IMR-90 (cell line): ENCODE results near the gene CUX1. TPM values are rescaled to one million over a fixed set of nuclear protein-coding genes. Genes with fewer than 3 reads are reported as not detected.
"Not testable (repeated sequence)": the region's sequence is repeated elsewhere in the genome, so short reads cannot be mapped to it uniquely, and the experiment has no call there.

Experiments used
- ATAC-seq: fragments of 200-7000 bp; cut with Tn5 transposase; 2 replicates; pipeline ENCODE4 v1.9.1; 2020; ENCODE audit warnings: low read depth, mild to moderate bottlenecking, moderate library complexity
- BruUV-seq: library from RNA; stranded (reverse); fragments of 400-500 nt; replicated peaks from 2 replicates; lab custom pipeline; 2021; lab: Mats Ljungman, UMichigan
- CTCF ChIA-PET: fragments of 300-600 bp; formaldehyde crosslinking; extraction: SDS; loops from one replicate; lab custom pipeline; 2021; ENCODE audit warnings: antibody characterized with exemption; lab: Yijun Ruan, JAX
- POLR2A ChIA-PET: fragments of 300-600 bp; sonication (Branson Sonifier 250); formaldehyde crosslinking; loops from one replicate; lab custom pipeline; 2022; ENCODE audit warnings: antibody characterized with exemption; ENCODE audit not compliant: unreplicated experiment; lab: Charles Lee
- DNase-seq: peaks from one replicate; pipeline ENCODE4 v3.0.0; 2013
- H2AFZ ChIP-seq: replicated peaks from 2 replicates; pipeline ENCODE3; 2013; ENCODE audit warnings: low read length, mild to moderate bottlenecking; ENCODE audit not compliant: poor library complexity
- H2AK5ac ChIP-seq: 2 replicates; pipeline ENCODE4 v1.6.1; 2013; ENCODE audit warnings: low read depth, low read length, inconsistent platforms
- H2AK9ac ChIP-seq: replicated peaks from 2 replicates; pipeline ENCODE3; 2013; ENCODE audit warnings: mild to moderate bottlenecking, low read depth, low read length, moderate library complexity; ENCODE audit not compliant: poor library complexity
- H2BK120ac ChIP-seq: 2 replicates; pipeline ENCODE4 v1.6.1; 2013; ENCODE audit warnings: low read depth, low read length, inconsistent platforms
- H2BK15ac ChIP-seq: 3 replicates; pipeline ENCODE4 v1.6.1; 2013; ENCODE audit warnings: low read depth, low read length, inconsistent platforms
- H2BK20ac ChIP-seq: 2 replicates; pipeline ENCODE4 v1.6.1; 2013; ENCODE audit warnings: low read depth, mild to moderate bottlenecking, inconsistent platforms, low read length, moderate library complexity
- H2BK5ac ChIP-seq: 2 replicates; pipeline ENCODE4 v1.6.1; 2013; ENCODE audit warnings: mild to moderate bottlenecking, low read depth, low read length, inconsistent platforms; ENCODE audit not compliant: poor library complexity, severe bottlenecking
- H3K14ac ChIP-seq: replicated peaks from 2 replicates; pipeline ENCODE4 v1.6.1; 2013; ENCODE audit warnings: low read depth, low read length, inconsistent platforms
- H3K18ac ChIP-seq: 2 replicates; pipeline ENCODE4 v1.6.1; 2013; ENCODE audit warnings: low read depth, low read length, control low read depth
- H3K23ac ChIP-seq: 2 replicates; pipeline ENCODE4 v1.6.1; 2013; ENCODE audit warnings: low read depth, low read length, inconsistent platforms
- H3K27ac ChIP-seq: 2 replicates; pipeline ENCODE4 v1.5.1; 2013; ENCODE audit warnings: mild to moderate bottlenecking, control low read depth, low read length; ENCODE audit not compliant: insufficient read depth
- H3K27me3 ChIP-seq: 2 replicates; pipeline ENCODE4 v1.6.1; 2013; ENCODE audit warnings: low read length; ENCODE audit not compliant: control insufficient read depth, insufficient read depth
- H3K36me3 ChIP-seq: 2 replicates; pipeline ENCODE4 v1.6.1; 2013; ENCODE audit warnings: low read length, mixed read lengths; ENCODE audit not compliant: control insufficient read depth, insufficient read depth
- H3K4ac ChIP-seq: 2 replicates; pipeline ENCODE4 v1.6.1; 2013; ENCODE audit warnings: low read depth, low read length, inconsistent platforms
- H3K4me1 ChIP-seq: 2 replicates; pipeline ENCODE4 v1.6.1; 2013; ENCODE audit warnings: low read length, mixed read lengths; ENCODE audit not compliant: control insufficient read depth, insufficient read depth
- H3K4me2 ChIP-seq: 2 replicates; pipeline ENCODE4 v1.6.1; 2013; ENCODE audit warnings: low read depth, mild to moderate bottlenecking, control low read depth, low read length, moderate library complexity
- H3K4me3 ChIP-seq: 2 replicates; pipeline ENCODE4 v1.5.1; 2013; ENCODE audit warnings: low read depth, mild to moderate bottlenecking, control low read depth, low read length, moderate library complexity; ENCODE audit not compliant: insufficient read depth
- H3K56ac ChIP-seq: 2 replicates; pipeline ENCODE4 v1.6.1; 2013; ENCODE audit warnings: low read length, inconsistent platforms; ENCODE audit not compliant: insufficient read depth; ENCODE audit errors: extremely low read depth
- H3K79me1 ChIP-seq, 2 experiments: 2 replicates each; pipeline ENCODE4 v1.6.1; 2013; ENCODE audit warnings: low read length in 2 of 2, inconsistent platforms in 1 of 2, low read depth in 1 of 2
- H3K9ac ChIP-seq: 2 replicates; pipeline ENCODE4 v1.6.1; 2013; ENCODE audit warnings: low read depth, low read length, control low read depth
- H3K9me1 ChIP-seq: 2 replicates; pipeline ENCODE4 v1.6.1; 2013; ENCODE audit warnings: low read length, inconsistent platforms; ENCODE audit not compliant: insufficient read depth
- H3K9me3 ChIP-seq: 2 replicates; pipeline ENCODE4 v1.6.1; 2013; ENCODE audit warnings: low read length; ENCODE audit not compliant: control insufficient read depth, insufficient read depth
- H4K20me1 ChIP-seq: 2 replicates; pipeline ENCODE4 v1.6.1; 2013; ENCODE audit warnings: low read length, inconsistent platforms; ENCODE audit not compliant: insufficient read depth
- H4K5ac ChIP-seq: 2 replicates; pipeline ENCODE4 v1.6.1; 2013; ENCODE audit warnings: mild to moderate bottlenecking, low read depth, low read length, control low read depth
- H4K8ac ChIP-seq, 2 experiments: 2 replicates each; pipeline ENCODE4 v1.6.1; 2013; ENCODE audit warnings: low read depth in 2 of 2, low read length in 2 of 2, control low read depth in 1 of 2, inconsistent platforms in 1 of 2
- H4K91ac ChIP-seq: 2 replicates; pipeline ENCODE4 v1.6.1; 2013; ENCODE audit warnings: low read depth, low read length, inconsistent platforms; ENCODE audit not compliant: insufficient read depth
- WGBS, 2 experiments: methylation state at CpG; one replicate each; pipeline versions ENCODE4 v1.1.5 to v1.1.7; 2013; ENCODE audit warnings: missing lambda C conversion rate in 2 of 2; ENCODE audit not compliant: insufficient read length in 1 of 2; ENCODE audit errors: extremely low coverage in 2 of 2; 5-methylcytosine and 5-hydroxymethylcytosine counted together
- dilution Hi-C: fragments of 300-500 bp; cut with HindIII; formaldehyde crosslinking; loops from one replicate; pipeline ENCODE4 v1.14.3; 2018; ENCODE audit warnings: low sequenced_read_pairs; ENCODE audit not compliant: unreplicated experiment
- in situ Hi-C: fragments of 300-500 bp; cut with MboI; formaldehyde crosslinking; loops from 3 replicates; pipeline ENCODE4 v1.14.3; 2019; ENCODE audit warnings: low sequenced_read_pairs, inconsistent platforms, mixed read lengths
- intact Hi-C: fragments of 100-400 bp; cut with micrococcal nuclease; formaldehyde crosslinking; loops from 2 replicates; pipeline ENCODE4 v1.10.0; 2022
- polyA plus RNA-seq, 3 experiments: library from polyadenylated mRNA; depleted of rRNA; stranded (reverse); fragments of >200 nt; gene quantifications; 2 replicates each; pipeline ENCODE4 v1.2.3, GENCODE V29; 2012; ENCODE audit warnings: low replicate concordance in 1 of 3
- total RNA-seq: library from RNA; depleted of rRNA; stranded (reverse); fragments of >200 nt; gene quantifications from 2 replicates; pipeline ENCODE4 v1.2.3, GENCODE V29; 2012

The CUX1 gene
- total and polyA plus RNA-seq, 2 of the 4 experiments (the other 2 are of a cell fraction) = 19.7 to 46.4 TPM

- POLR2A ChIA-PET = not testable (repeated sequence)
Measured at GRCh38 chr7:102183848-102184247, 366.4 kb downstream of the CUX1 start.

More at GRCh38 chr7:102183848-102184247, 366.4 kb downstream of the CUX1 start:
- H3K27ac ChIP-seq, H2BK5ac ChIP-seq, H4K20me1 ChIP-seq, H2AK9ac ChIP-seq, H3K56ac ChIP-seq, DNase-seq, H2BK120ac ChIP-seq, BruUV-seq, dilution Hi-C loops, H3K4me1 ChIP-seq, H3K79me1 ChIP-seq, H3K23ac ChIP-seq, H3K9me1 ChIP-seq, H3K9ac ChIP-seq, H2BK20ac ChIP-seq, ATAC-seq, H4K91ac ChIP-seq, H2AK5ac ChIP-seq, H3K4me2 ChIP-seq, CTCF ChIA-PET, H4K8ac ChIP-seq, intact Hi-C loops, H3K4ac ChIP-seq, H3K14ac ChIP-seq, H3K4me3 ChIP-seq, H2AFZ ChIP-seq, H2BK15ac ChIP-seq, H3K27me3 ChIP-seq, H3K18ac ChIP-seq, H4K5ac ChIP-seq, H3K9me3 ChIP-seq, in situ Hi-C loops: not testable (repeated sequence)
- WGBS, 2 experiments = no CpG with 5 or more reads among the region's 7 CpGs
- H3K36me3 ChIP-seq = peaks cover 43% of the 10 kb centered on the region
